Activated CD8-positive, alpha-beta memory T cell treated with anti-CD3 and anti-CD28 coated beads, Interleukin-2, amount 10 ng/mL, durations not matched to agents 7 days and 5 days (primary cell): ENCODE data around the gene FGF3. TPM values are rescaled to one million over a fixed set of nuclear protein-coding genes. Genes with fewer than 3 reads are reported as not detected.

Experiments
- ATAC-seq: fragments of 150-1000 bp; cut with Tn5 transposase; one replicate; pipeline ENCODE4 v1.10.0; 2021; ENCODE audit warnings: moderate library complexity
- CTCF ChIA-PET: fragments of 350-600 bp; sonication (Branson Sonifier 250); formaldehyde crosslinking; loops from one replicate; lab custom pipeline; 2021; ENCODE audit warnings: antibody characterized with exemption; lab: Charles Lee
- DNase-seq: peaks from one replicate; pipeline ENCODE4 v3.0.0-alpha.2; 2020
- H3K27ac Mint-ChIP-seq: one replicate; pipeline ENCODE4 v1.8.0; 2021; ENCODE audit warnings: mild to moderate bottlenecking, mixed read lengths
- H3K27me3 Mint-ChIP-seq: one replicate; pipeline ENCODE4 v1.8.0; 2021; ENCODE audit warnings: mixed read lengths
- H3K36me3 Mint-ChIP-seq: one replicate; pipeline ENCODE4 v1.8.0; 2021; ENCODE audit warnings: mild to moderate bottlenecking, mixed read lengths
- H3K4me1 Mint-ChIP-seq: one replicate; pipeline ENCODE4 v1.8.0; 2021; ENCODE audit warnings: mixed read lengths
- H3K4me3 Mint-ChIP-seq: one replicate; pipeline ENCODE4 v1.8.0; 2021; ENCODE audit warnings: mild to moderate bottlenecking, moderate library complexity, mixed read lengths
- H3K9me3 Mint-ChIP-seq: one replicate; pipeline ENCODE4 v1.8.0; 2022; ENCODE audit warnings: low read depth, mixed read lengths
- total RNA-seq, 2 experiments: library from RNA; stranded (reverse); gene quantifications; one replicate each; pipeline ENCODE4 v1.2.3, GENCODE V29; 2021

The FGF3 gene
- total RNA-seq, 2 experiments from 2014 or later, result not detected

- CTCF ChIA-PET, result no interaction called here
- H3K9me3 Mint-ChIP-seq, result no peaks in the 10 kb centered on the region
- no peak for ATAC-seq
- H3K36me3 Mint-ChIP-seq, result no peaks in the 10 kb centered on the region
- H3K27me3 Mint-ChIP-seq, result peaks cover 23% of the 10 kb centered on the region
- no peak overlapping the region for H3K4me3 Mint-ChIP-seq
- H3K4me1 Mint-ChIP-seq, result no peaks in the 10 kb centered on the region
- no peak for DNase-seq
- no peak overlapping the region for H3K27ac Mint-ChIP-seq
These were observed 6.7 kb upstream of the FGF3 start for GRCh38 chr11:69825941-69826340.

- Mint-ChIP-seq H3K27me3 (peaks cover 30% of the 10 kb centered on the region), H3K36me3 (no peaks in the 10 kb centered on the region), H3K27ac (no peak overlapping the region), H3K9me3 (no peaks in the 10 kb centered on the region), H3K4me1 (no peaks in the 10 kb centered on the region), H3K4me3 (no peak overlapping the region)
- CTCF ChIA-PET, result no interaction called here
- DNase-seq (no peak), ATAC-seq (no peak)
These were observed 6.0 kb upstream of the FGF3 start for GRCh38 chr11:69825037-69825834.

- no peak overlapping the region for H3K4me3 Mint-ChIP-seq
- no peak for ATAC-seq
- peaks cover 36% of the 10 kb centered on the region for H3K27me3 Mint-ChIP-seq
These were observed 4.5 kb upstream of the FGF3 start for GRCh38 chr11:69823641-69824265.

GRCh38 chr11:69822676-69823494, 3.7 kb upstream of the FGF3 start:
- Mint-ChIP-seq H3K4me1 (no peaks in the 10 kb centered on the region), H3K27me3 (peaks cover 36% of the 10 kb centered on the region), H3K4me3 (no peak overlapping the region), H3K27ac (no peak overlapping the region), H3K9me3 (no peaks in the 10 kb centered on the region), H3K36me3 (no peaks in the 10 kb centered on the region)
- ATAC-seq (no peak), DNase-seq (no peak)
- CTCF ChIA-PET, result no interaction called here

More at GRCh38 chr11:69823641-69824265, 4.5 kb upstream of the FGF3 start:
- DNase-seq, result no peak
- CTCF ChIA-PET, result no interaction called here
- H3K9me3 Mint-ChIP-seq, result no peaks in the 10 kb centered on the region
- no peaks in the 10 kb centered on the region for H3K4me1 Mint-ChIP-seq
- no peak overlapping the region for H3K27ac Mint-ChIP-seq
- H3K36me3 Mint-ChIP-seq, result no peaks in the 10 kb centered on the region

DNA sequence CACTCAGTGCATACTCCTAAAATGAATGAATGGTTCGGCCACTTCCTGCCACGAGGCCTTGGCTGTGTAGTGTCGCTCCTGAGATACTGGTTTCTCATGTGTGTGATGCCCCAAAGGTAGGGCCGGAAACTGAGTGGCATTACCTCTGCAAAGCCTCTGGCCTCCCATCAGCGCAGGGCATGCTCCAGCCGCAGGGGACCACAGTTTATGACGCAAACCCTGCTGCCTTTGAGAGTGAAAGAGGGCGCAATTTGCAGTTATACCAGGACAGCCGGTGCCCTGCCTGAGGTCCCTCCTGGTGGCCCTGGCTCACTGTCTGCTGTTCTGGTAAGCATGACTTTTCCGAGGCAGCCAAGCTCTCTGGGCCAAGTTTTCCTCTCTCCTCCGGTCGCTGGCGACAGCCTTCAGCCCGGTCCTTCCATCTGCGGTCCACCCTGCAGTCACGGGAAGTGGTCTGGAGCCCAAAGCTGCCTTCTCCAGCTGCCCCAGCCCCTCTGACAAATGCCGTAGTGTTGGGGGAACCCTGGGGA, 2.4 kb upstream of the FGF3 start:
- ATAC-seq (no peak), DNase-seq (no peak)
- Mint-ChIP-seq H3K9me3 (no peaks in the 10 kb centered on the region), H3K27me3 (peaks cover 39% of the 10 kb centered on the region), H3K36me3 (no peaks in the 10 kb centered on the region), H3K4me3 (no peak overlapping the region), H3K27ac (no peak overlapping the region), H3K4me1 (no peaks in the 10 kb centered on the region)
- CTCF ChIA-PET, result no interaction called here

- Mint-ChIP-seq H3K9me3 (no peaks in the 10 kb centered on the region), H3K4me1 (no peaks in the 10 kb centered on the region), H3K27me3 (peaks cover 42% of the 10 kb centered on the region), H3K4me3 (no peak overlapping the region), H3K36me3 (no peaks in the 10 kb centered on the region), H3K27ac (no peak overlapping the region)
- ATAC-seq (no peak), DNase-seq (no peak)
- CTCF ChIA-PET, result no interaction called here
These were observed 1.2 kb upstream of the FGF3 start for GRCh38 chr11:69820441-69820840.

DNA sequence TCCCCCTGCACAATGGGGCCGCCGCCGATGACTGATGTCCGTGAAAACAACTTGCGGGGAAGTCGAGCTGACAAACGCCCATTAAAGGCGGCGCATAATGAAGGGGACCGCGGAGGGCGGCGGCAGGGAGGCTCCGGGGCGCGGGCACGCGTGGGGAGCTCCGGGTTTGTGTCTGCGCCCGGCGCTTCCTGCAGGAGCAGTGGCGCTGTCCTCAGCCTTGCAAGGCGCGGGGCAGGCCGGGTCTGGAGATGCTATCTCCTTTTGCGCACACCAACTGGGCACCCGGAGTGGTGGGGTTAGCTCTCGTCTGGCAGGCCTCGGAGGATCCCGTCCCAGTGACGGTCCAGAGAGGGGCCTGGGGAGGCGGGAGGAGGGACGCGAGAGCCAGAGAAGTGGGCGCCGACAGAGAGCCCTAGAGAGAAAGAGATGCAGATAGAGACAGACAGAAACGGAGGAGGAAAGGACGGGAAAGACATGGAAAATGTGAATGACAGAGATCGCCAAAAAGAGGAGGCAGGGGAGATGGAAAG, 390 bp upstream of the FGF3 start:
- DNase-seq, result no peak
- Mint-ChIP-seq H3K27me3 (peaks cover 45% of the 10 kb centered on the region), H3K27ac (no peak overlapping the region), H3K36me3 (no peaks in the 10 kb centered on the region), H3K4me1 (no peaks in the 10 kb centered on the region), H3K4me3 (no peak overlapping the region), H3K9me3 (no peaks in the 10 kb centered on the region)
- CTCF ChIA-PET, result no interaction called here
- no peak for ATAC-seq

- ATAC-seq (no peak), DNase-seq (no peak)
- Mint-ChIP-seq H3K9me3 (no peaks in the 10 kb centered on the region), H3K27me3 (peaks cover 44% of the 10 kb centered on the region), H3K27ac (no peak overlapping the region), H3K4me1 (no peaks in the 10 kb centered on the region), H3K36me3 (no peaks in the 10 kb centered on the region), H3K4me3 (no peak overlapping the region)
- CTCF ChIA-PET, result no interaction called here
These were observed 999 bp downstream of the FGF3 start for GRCh38 chr11:69818231-69818602.

GRCh38 chr11:69817265-69818230, 1.7 kb downstream of the FGF3 start:
- DNase-seq (no peak), ATAC-seq (no peak)
- CTCF ChIA-PET, result no interaction called here
- no peaks in the 10 kb centered on the region for H3K9me3 Mint-ChIP-seq
- no peak overlapping the region for H3K4me3 Mint-ChIP-seq
- H3K27ac Mint-ChIP-seq, result no peak overlapping the region
- H3K4me1 Mint-ChIP-seq, result no peaks in the 10 kb centered on the region
- H3K36me3 Mint-ChIP-seq, result no peaks in the 10 kb centered on the region
- peaks cover 42% of the 10 kb centered on the region for H3K27me3 Mint-ChIP-seq

DNA sequence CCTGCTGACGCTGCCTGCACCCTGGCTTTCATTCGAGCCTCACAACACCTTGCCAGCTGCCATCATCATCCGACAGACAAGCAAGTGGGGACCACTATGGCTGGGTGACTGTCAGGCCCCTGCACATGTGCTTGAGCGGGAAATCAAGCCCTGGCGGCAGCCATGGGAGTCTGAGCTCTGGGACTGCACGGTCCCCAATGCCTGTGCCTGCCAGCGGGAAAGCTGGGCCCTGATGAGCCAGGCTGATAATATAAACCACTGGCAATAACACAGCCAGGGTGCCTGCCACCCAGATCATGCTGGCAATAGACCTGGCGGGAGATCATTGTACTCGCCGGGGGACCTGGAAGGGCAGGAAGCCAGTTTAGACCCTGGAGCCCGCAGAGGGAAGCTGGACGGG, 2.5 kb downstream of the FGF3 start:
- H3K27me3 Mint-ChIP-seq, result peaks cover 38% of the 10 kb centered on the region
- H3K27ac Mint-ChIP-seq, result no peak overlapping the region
- H3K4me3 Mint-ChIP-seq, result no peak overlapping the region
- no peak for ATAC-seq
- no peaks in the 10 kb centered on the region for H3K4me1 Mint-ChIP-seq
- no peaks in the 10 kb centered on the region for H3K9me3 Mint-ChIP-seq
- CTCF ChIA-PET, result no interaction called here
- no peak for DNase-seq
- H3K36me3 Mint-ChIP-seq, result no peaks in the 10 kb centered on the region

- H3K4me1 Mint-ChIP-seq, result no peaks in the 10 kb centered on the region
- DNase-seq (no peak), ATAC-seq (no peak)
- H3K27me3 Mint-ChIP-seq, result peaks cover 33% of the 10 kb centered on the region
- no peak overlapping the region for H3K4me3 Mint-ChIP-seq
- H3K36me3 Mint-ChIP-seq, result no peaks in the 10 kb centered on the region
- H3K9me3 Mint-ChIP-seq, result no peaks in the 10 kb centered on the region
- CTCF ChIA-PET, result no interaction called here
- H3K27ac Mint-ChIP-seq, result no peak overlapping the region
These were observed 3.2 kb downstream of the FGF3 start for GRCh38 chr11:69815973-69816372.

DNA sequence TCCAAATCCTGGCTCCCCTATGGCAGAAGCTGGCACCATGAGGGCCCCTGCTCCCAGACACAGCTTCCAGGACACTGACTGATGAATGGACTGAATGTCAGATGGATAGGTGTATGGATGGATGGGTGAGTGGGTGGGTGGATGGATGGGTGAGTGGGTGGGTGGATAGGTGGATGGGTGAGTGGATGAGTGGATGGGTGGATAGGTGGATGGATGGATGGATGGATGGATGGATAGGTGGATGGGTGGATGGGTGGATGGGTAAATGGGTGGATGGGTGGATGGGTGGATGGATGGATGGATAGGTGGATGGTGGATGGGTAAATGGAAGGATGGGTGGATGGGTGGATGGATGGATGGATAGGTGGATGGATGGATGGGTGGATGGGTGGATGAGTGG, 4.3 kb downstream of the FGF3 start:
- H3K4me1 Mint-ChIP-seq, result no peaks in the 10 kb centered on the region
- H3K36me3 Mint-ChIP-seq, result no peaks in the 10 kb centered on the region
- no peak overlapping the region for H3K4me3 Mint-ChIP-seq
- H3K27me3 Mint-ChIP-seq, result peaks cover 23% of the 10 kb centered on the region
- H3K9me3 Mint-ChIP-seq, result no peaks in the 10 kb centered on the region
- H3K27ac Mint-ChIP-seq, result no peak overlapping the region
- CTCF ChIA-PET, result no interaction called here
- no peak for ATAC-seq
- DNase-seq, result no peak
